ENCODE results near the gene WASHC3. TPM values are rescaled to one million over a fixed set of nuclear protein-coding genes. Genes with fewer than 3 reads are reported as not detected.

The WASHC3 gene
- total and polyA plus RNA-seq, 2 experiments from 2014 or later, result 6.6 to 24.6 TPM

DNA sequence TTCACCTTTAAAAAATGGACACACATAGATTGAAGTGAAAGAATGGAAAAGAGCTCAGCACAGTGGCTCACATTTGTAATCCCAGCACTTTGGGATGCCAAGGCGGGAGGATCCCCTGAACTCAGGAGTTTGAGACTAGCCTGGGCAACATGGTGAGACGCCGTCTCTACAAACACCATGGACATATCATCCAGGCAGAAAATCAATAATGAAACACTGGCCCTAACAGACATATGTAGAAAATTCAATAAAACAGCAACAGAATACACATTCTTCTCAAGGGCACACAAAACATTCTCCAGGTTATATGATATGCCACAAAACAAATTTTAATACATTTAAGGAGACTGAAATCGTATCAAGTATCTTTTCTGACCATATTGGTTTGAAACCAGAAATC is 7.4 kb downstream of the WASHC3 start:
- H3K27me3 Mint-ChIP-seq (ENCODE audit: insufficient read depth, low read depth, poor library complexity), result no peaks in the 10 kb centered on the region
- H3K36me3 Mint-ChIP-seq (ENCODE audit: low read depth), result no peaks in the 10 kb centered on the region
- Histone ChIP-seq H3K36me3 (ENCODE audit: insufficient read depth) (no peaks in the 10 kb centered on the region), H4K20me1 (replicated peaks; ENCODE audit: insufficient read depth) (no peaks in the 10 kb centered on the region), H3K27me3 (ENCODE audit: insufficient read depth) (no peaks in the 10 kb centered on the region), H3K79me2 (replicated peaks; ENCODE audit: insufficient read depth) (no peaks in the 10 kb centered on the region), H3F3A (replicated peaks; ENCODE audit: low read depth) (no peaks in the 10 kb centered on the region), H3K9me2 (ENCODE audit: insufficient read depth) (no peaks in the 10 kb centered on the region), H3K4me3 (no peak overlapping the region), H3K4me1 (ENCODE audit: insufficient read depth) (no peaks in the 10 kb centered on the region), H3K27ac (ENCODE audit: low read depth) (no peak overlapping the region), H2AFZ (no peak overlapping the region), H3K4me2 (no peak overlapping the region)
- no peaks in the 10 kb centered on the region for H3K9me3 Mint-ChIP-seq
- H3K4me1 Mint-ChIP-seq, result no peaks in the 10 kb centered on the region
- H3K4me3 Mint-ChIP-seq, result no peak overlapping the region
- DNase-seq (ENCODE audit: low spot score), result no peak
- no peak overlapping the region for H3K27ac Mint-ChIP-seq
- TF ChIP-seq NANOG (IDR thresholded peaks at IDR 0.05; ENCODE audit: borderline replicate concordance), result no peak
- TF ChIP-seq JUNB (IDR thresholded peaks at IDR 0.05; ENCODE audit: unreplicated experiment), result no peak
- TF ChIP-seq POLR2AphosphoS5 (IDR thresholded peaks at IDR 0.05; ENCODE audit: low read depth), result no peak
- TF ChIP-seq, protein P1, sequence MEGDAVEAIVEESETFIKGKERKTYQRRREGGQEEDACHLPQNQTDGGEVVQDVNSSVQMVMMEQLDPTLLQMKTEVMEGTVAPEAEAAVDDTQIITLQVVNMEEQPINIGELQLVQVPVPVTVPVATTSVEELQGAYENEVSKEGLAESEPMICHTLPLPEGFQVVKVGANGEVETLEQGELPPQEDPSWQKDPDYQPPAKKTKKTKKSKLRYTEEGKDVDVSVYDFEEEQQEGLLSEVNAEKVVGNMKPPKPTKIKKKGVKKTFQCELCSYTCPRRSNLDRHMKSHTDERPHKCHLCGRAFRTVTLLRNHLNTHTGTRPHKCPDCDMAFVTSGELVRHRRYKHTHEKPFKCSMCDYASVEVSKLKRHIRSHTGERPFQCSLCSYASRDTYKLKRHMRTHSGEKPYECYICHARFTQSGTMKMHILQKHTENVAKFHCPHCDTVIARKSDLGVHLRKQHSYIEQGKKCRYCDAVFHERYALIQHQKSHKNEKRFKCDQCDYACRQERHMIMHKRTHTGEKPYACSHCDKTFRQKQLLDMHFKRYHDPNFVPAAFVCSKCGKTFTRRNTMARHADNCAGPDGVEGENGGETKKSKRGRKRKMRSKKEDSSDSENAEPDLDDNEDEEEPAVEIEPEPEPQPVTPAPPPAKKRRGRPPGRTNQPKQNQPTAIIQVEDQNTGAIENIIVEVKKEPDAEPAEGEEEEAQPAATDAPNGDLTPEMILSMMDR (conservative IDR thresholded peaks at IDR 0.05; ENCODE audit: low read depth in 2 of 2), result no peak
- TF ChIP-seq ZNF331 (CRISPR knock-in tag; IDR thresholded peaks at IDR 0.05; ENCODE audit: low read depth), result no peak
- TF ChIP-seq, protein P2, sequence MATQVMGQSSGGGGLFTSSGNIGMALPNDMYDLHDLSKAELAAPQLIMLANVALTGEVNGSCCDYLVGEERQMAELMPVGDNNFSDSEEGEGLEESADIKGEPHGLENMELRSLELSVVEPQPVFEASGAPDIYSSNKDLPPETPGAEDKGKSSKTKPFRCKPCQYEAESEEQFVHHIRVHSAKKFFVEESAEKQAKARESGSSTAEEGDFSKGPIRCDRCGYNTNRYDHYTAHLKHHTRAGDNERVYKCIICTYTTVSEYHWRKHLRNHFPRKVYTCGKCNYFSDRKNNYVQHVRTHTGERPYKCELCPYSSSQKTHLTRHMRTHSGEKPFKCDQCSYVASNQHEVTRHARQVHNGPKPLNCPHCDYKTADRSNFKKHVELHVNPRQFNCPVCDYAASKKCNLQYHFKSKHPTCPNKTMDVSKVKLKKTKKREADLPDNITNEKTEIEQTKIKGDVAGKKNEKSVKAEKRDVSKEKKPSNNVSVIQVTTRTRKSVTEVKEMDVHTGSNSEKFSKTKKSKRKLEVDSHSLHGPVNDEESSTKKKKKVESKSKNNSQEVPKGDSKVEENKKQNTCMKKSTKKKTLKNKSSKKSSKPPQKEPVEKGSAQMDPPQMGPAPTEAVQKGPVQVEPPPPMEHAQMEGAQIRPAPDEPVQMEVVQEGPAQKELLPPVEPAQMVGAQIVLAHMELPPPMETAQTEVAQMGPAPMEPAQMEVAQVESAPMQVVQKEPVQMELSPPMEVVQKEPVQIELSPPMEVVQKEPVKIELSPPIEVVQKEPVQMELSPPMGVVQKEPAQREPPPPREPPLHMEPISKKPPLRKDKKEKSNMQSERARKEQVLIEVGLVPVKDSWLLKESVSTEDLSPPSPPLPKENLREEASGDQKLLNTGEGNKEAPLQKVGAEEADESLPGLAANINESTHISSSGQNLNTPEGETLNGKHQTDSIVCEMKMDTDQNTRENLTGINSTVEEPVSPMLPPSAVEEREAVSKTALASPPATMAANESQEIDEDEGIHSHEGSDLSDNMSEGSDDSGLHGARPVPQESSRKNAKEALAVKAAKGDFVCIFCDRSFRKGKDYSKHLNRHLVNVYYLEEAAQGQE (IDR thresholded peaks at IDR 0.05; ENCODE audit: unreplicated experiment), result no peak
- no peak for TF ChIP-seq ZNF114 (CRISPR knock-in tag; IDR thresholded peaks at IDR 0.05)
- no peak for TF ChIP-seq STAT1 (IDR thresholded peaks at IDR 0.05; ENCODE audit: unreplicated experiment)
- TF ChIP-seq, protein P3, sequence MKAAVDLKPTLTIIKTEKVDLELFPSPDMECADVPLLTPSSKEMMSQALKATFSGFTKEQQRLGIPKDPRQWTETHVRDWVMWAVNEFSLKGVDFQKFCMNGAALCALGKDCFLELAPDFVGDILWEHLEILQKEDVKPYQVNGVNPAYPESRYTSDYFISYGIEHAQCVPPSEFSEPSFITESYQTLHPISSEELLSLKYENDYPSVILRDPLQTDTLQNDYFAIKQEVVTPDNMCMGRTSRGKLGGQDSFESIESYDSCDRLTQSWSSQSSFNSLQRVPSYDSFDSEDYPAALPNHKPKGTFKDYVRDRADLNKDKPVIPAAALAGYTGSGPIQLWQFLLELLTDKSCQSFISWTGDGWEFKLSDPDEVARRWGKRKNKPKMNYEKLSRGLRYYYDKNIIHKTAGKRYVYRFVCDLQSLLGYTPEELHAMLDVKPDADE (IDR thresholded peaks at IDR 0.05), result no peak
- TF ChIP-seq, protein P4, sequence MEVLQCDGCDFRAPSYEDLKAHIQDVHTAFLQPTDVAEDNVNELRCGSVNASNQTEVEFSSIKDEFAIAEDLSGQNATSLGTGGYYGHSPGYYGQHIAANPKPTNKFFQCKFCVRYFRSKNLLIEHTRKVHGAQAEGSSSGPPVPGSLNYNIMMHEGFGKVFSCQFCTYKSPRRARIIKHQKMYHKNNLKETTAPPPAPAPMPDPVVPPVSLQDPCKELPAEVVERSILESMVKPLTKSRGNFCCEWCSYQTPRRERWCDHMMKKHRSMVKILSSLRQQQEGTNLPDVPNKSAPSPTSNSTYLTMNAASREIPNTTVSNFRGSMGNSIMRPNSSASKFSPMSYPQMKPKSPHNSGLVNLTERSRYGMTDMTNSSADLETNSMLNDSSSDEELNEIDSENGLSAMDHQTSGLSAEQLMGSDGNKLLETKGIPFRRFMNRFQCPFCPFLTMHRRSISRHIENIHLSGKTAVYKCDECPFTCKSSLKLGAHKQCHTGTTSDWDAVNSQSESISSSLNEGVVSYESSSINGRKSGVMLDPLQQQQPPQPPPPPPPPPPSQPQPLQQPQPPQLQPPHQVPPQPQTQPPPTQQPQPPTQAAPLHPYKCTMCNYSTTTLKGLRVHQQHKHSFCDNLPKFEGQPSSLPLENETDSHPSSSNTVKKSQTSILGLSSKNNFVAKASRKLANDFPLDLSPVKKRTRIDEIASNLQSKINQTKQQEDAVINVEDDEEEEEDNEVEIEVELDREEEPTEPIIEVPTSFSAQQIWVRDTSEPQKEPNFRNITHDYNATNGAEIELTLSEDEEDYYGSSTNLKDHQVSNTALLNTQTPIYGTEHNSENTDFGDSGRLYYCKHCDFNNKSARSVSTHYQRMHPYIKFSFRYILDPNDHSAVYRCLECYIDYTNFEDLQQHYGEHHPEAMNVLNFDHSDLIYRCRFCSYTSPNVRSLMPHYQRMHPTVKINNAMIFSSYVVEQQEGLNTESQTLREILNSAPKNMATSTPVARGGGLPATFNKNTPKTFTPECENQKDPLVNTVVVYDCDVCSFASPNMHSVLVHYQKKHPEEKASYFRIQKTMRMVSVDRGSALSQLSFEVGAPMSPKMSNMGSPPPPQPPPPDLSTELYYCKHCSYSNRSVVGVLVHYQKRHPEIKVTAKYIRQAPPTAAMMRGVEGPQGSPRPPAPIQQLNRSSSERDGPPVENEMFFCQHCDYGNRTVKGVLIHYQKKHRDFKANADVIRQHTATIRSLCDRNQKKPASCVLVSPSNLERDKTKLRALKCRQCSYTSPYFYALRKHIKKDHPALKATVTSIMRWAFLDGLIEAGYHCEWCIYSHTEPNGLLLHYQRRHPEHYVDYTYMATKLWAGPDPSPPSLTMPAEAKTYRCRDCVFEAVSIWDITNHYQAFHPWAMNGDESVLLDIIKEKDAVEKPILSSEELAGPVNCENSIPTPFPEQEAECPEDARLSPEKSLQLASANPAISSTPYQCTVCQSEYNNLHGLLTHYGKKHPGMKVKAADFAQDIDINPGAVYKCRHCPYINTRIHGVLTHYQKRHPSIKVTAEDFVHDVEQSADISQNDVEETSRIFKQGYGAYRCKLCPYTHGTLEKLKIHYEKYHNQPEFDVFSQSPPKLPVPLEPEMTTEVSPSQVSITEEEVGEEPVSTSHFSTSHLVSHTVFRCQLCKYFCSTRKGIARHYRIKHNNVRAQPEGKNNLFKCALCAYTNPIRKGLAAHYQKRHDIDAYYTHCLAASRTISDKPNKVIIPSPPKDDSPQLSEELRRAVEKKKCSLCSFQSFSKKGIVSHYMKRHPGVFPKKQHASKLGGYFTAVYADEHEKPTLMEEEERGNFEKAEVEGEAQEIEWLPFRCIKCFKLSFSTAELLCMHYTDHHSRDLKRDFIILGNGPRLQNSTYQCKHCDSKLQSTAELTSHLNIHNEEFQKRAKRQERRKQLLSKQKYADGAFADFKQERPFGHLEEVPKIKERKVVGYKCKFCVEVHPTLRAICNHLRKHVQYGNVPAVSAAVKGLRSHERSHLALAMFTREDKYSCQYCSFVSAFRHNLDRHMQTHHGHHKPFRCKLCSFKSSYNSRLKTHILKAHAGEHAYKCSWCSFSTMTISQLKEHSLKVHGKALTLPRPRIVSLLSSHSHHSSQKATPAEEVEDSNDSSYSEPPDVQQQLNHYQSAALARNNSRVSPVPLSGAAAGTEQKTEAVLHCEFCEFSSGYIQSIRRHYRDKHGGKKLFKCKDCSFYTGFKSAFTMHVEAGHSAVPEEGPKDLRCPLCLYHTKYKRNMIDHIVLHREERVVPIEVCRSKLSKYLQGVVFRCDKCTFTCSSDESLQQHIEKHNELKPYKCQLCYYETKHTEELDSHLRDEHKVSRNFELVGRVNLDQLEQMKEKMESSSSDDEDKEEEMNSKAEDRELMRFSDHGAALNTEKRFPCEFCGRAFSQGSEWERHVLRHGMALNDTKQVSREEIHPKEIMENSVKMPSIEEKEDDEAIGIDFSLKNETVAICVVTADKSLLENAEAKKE (CRISPR knock-in tag; IDR thresholded peaks at IDR 0.05), result no peak
- no peak for TF ChIP-seq EZH2phosphoT487 (IDR thresholded peaks at IDR 0.05; ENCODE audit: unreplicated experiment)
- TF ChIP-seq EZH2 (IDR thresholded peaks at IDR 0.05; ENCODE audit: low read depth, unreplicated experiment), result no peak
- TF ChIP-seq CREB1 (CRISPR knock-in tag; IDR thresholded peaks at IDR 0.05; ENCODE audit: low read depth), result no peak
- ATAC-seq, result no peak
